ENCODE results near the gene KSR1. TPM values are rescaled to one million over a fixed set of nuclear protein-coding genes. Genes with fewer than 3 reads are reported as not detected.
A peak's percentile ranks its signal among the peaks of the same experiment; 100 is the strongest.
"Not testable (repeated sequence)": the region's sequence is repeated elsewhere in the genome, so short reads cannot be mapped to it uniquely, and the experiment has no call there.

KSR1 gene
- total and polyA plus RNA-seq, 3 donors from 2014 or later = 44.8 to 80.7 (median 63.7) TPM

- H3K27ac ChIP-seq = peak overlapping the region in 1 of 2 donors; percentile 42
- H3K4me1 ChIP-seq = peaks cover 19% of the 10 kb centered on the region
- H3K36me3 ChIP-seq (ENCODE audit: low read depth, missing control alignments) = no peaks in the 10 kb centered on the region
- TF ChIP-seq POLR2A (IDR thresholded peaks at IDR 0.05) = no peak
- no peak for TF ChIP-seq CTCF (IDR thresholded peaks at IDR 0.05)
- H3K9me3 ChIP-seq = no peaks in the 10 kb centered on the region
- 43 to 81% methylated on average over 1 of the region's 1 CpG for WGBS, 2 donors
- H3K27me3 ChIP-seq = no peaks in the 10 kb centered on the region
- H3K4me3 ChIP-seq = no peak overlapping the region
- no peak for DNase-seq
- intact Hi-C loops (cut with DNase I; ENCODE audit: low total_unique reads) = no loop called here
Measured at GRCh38 chr17:27634026-27634335, 177.7 kb downstream of the KSR1 start.

- intact Hi-C loops (cut with DNase I; ENCODE audit: low total_unique reads) = no loop called here
- H3K9me3 ChIP-seq = no peaks in the 10 kb centered on the region
- no peaks in the 10 kb centered on the region for H3K27me3 ChIP-seq
- peaks cover 19% of the 10 kb centered on the region for H3K4me1 ChIP-seq
- 90 to 97% methylated on average over 2 of the region's 2 CpGs for WGBS, 2 donors
- no peak overlapping the region for H3K4me3 ChIP-seq
- TF ChIP-seq POLR2A (IDR thresholded peaks at IDR 0.05) (no peak), CTCF (IDR thresholded peaks at IDR 0.05) (no peak)
- no peak for DNase-seq
- H3K27ac ChIP-seq = no peak overlapping the region
- H3K36me3 ChIP-seq (ENCODE audit: low read depth, missing control alignments) = no peaks in the 10 kb centered on the region
Measured at GRCh38 chr17:27634776-27635175, 178.5 kb downstream of the KSR1 start.

GRCh38 chr17:27635275-27635823 lies 179.1 kb downstream of the KSR1 start:
- peak; percentile 35 for DNase-seq
- no peaks in the 10 kb centered on the region for H3K36me3 ChIP-seq (ENCODE audit: low read depth, missing control alignments)

GRCh38 chr17:27636005-27636520 lies 179.8 kb downstream of the KSR1 start:
- H3K27ac ChIP-seq; H3K27me3 ChIP-seq; H3K4me3 ChIP-seq; intact Hi-C loops (cut with DNase I; ENCODE audit: low total_unique reads); H3K9me3 ChIP-seq; H3K36me3 ChIP-seq (ENCODE audit: low read depth, missing control alignments); DNase-seq: not testable (repeated sequence)
- H3K4me1 ChIP-seq = peaks cover 19% of the 10 kb centered on the region
- 75 to 87% methylated on average over 3 of the region's 3 CpGs for WGBS, 2 donors

More at GRCh38 chr17:27635275-27635823, 179.1 kb downstream of the KSR1 start:
- 83 to 84% methylated on average over 6 of the region's 6 CpGs for WGBS, 2 donors
- H3K9me3 ChIP-seq = no peaks in the 10 kb centered on the region
- intact Hi-C loops (cut with DNase I; ENCODE audit: low total_unique reads) = no loop called here
- TF ChIP-seq CTCF (IDR thresholded peaks at IDR 0.05) = no peak
- no peak for TF ChIP-seq POLR2A (IDR thresholded peaks at IDR 0.05)
- peaks cover 19% of the 10 kb centered on the region for H3K4me1 ChIP-seq
- no peak overlapping the region for H3K27ac ChIP-seq
- no peaks in the 10 kb centered on the region for H3K27me3 ChIP-seq
- no peak overlapping the region for H3K4me3 ChIP-seq

- WGBS, 2 donors = 93 to 100% methylated on average over 2 to 7 of the region's 7 CpGs
- H3K9me3 ChIP-seq; H3K27ac ChIP-seq; H3K36me3 ChIP-seq (ENCODE audit: low read depth, missing control alignments); DNase-seq; H3K4me3 ChIP-seq; H3K27me3 ChIP-seq; intact Hi-C loops (cut with DNase I; ENCODE audit: low total_unique reads): not testable (repeated sequence)
- H3K4me1 ChIP-seq = peaks cover 13% of the 10 kb centered on the region
Measured at GRCh38 chr17:27637818-27638217, 181.6 kb downstream of the KSR1 start.

GRCh38 chr17:27638415-27638914 lies 182.2 kb downstream of the KSR1 start:
- DNase-seq = not testable (repeated sequence)

More at GRCh38 chr17:27638415-27638914, 182.2 kb downstream of the KSR1 start:
- H3K4me1 ChIP-seq; H3K9me3 ChIP-seq; H3K27ac ChIP-seq; intact Hi-C loops (cut with DNase I; ENCODE audit: low total_unique reads); H3K27me3 ChIP-seq; H3K4me3 ChIP-seq; H3K36me3 ChIP-seq (ENCODE audit: low read depth, missing control alignments): not testable (repeated sequence)
- WGBS, 2 donors = 92 to 96% methylated on average over 1 of the region's 5 CpGs

Measured in testis (tissue), 3 donors.